Measurements from ENCODE around the gene NDUFA12.

NDUFA12 gene

DNA sequence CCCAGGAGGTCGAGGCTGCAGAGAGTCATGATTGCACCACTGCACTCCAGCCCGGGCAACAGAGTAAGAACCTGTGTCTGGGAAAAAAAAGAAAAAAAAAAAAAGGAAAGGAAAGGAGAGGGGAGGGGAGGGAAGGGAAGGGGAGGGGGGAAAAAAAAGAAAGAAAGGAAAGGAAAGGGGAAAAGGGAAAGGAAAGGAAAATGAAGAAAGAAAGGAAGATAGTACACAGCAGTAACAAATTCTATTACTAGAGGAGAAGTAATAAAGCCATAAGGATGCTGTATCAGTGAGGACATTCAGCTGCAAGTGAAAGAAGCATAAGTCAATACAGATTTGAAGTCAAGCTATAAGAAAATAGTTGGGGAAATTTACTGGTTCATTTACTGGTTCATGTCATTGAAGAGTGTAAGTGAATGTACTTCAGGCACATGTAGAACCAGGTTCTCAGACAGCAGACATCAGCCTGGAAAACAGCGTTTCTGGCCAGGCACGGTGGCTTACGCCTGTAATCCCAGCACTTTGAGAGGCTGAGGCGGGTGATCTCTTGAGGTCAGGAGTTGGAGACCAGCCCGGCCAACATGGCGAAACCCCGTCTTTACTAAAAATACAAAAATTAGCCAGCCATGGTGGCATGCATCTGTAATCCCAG, 37.4 kb downstream of the NDUFA12 start:
- Histone ChIP-seq H3K4me3 (ENCODE audit: low read length, poor library complexity, severe bottlenecking) (no peak overlapping the region), H3K4me1 (ENCODE audit: insufficient read depth, low read length, poor library complexity, severe bottlenecking) (peaks cover under 1% of the 10 kb centered on the region), H3K27me3 (ENCODE audit: insufficient read depth, low read length, poor library complexity, severe bottlenecking) (no peaks in the 10 kb centered on the region), H3K79me2 (ENCODE audit: insufficient read depth, low read length) (no peaks in the 10 kb centered on the region), H3K4me2 (ENCODE audit: low read depth, low read length, poor library complexity, severe bottlenecking) (no peak overlapping the region), H3F3A (ENCODE audit: low read depth) (no peaks in the 10 kb centered on the region), H3K9ac (ENCODE audit: low read depth, low read length, poor library complexity, severe bottlenecking) (no peak overlapping the region), H4K20me1 (ENCODE audit: insufficient read depth, low read length, poor library complexity, severe bottlenecking) (no peaks in the 10 kb centered on the region), H2AFZ (ENCODE audit: low read length) (no peak overlapping the region), H3K9me3 (ENCODE audit: insufficient read depth, low read depth, low read length) (no peaks in the 10 kb centered on the region), H3K9me2 (replicated peaks; ENCODE audit: low read depth, low read length) (no peaks in the 10 kb centered on the region), H3K36me3 (ENCODE audit: insufficient read depth, low read length) (peaks cover 15% of the 10 kb centered on the region)
- TF ChIP-seq EZH2phosphoT487 (IDR thresholded peaks at IDR 0.05; ENCODE audit: borderline replicate concordance) (no peak), CTCF (conservative IDR thresholded peaks at IDR 0.05; ENCODE audit: low read length) (no peak)

DNA sequence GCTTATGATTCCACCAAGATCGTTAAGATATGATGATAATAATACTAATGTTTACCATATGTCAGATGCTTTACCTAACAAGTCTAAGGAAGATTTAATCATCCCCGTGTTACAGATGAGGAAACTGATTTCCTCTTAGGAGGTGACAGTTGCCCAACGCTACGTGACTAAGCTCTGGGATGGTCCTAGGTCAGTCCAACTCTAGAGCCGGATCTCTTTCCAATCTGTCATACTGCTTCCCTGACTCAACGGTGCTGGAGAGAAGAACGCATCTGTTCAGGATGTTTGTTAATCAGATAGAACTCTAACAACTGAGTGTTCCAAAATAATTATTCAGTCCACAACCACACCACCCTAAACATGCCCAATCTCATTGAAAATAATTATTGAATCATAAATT, 39.8 kb downstream of the NDUFA12 start:
- H3K36me3 ChIP-seq (ENCODE audit: insufficient read depth, low read length): no peaks in the 10 kb centered on the region
- H2AFZ ChIP-seq (ENCODE audit: low read length): no peak overlapping the region
- H3K4me3 ChIP-seq (ENCODE audit: low read length, poor library complexity, severe bottlenecking): no peak overlapping the region
- no peaks in the 10 kb centered on the region for H3K27me3 ChIP-seq (ENCODE audit: insufficient read depth, low read length, poor library complexity, severe bottlenecking)
- no peaks in the 10 kb centered on the region for H3K4me1 ChIP-seq (ENCODE audit: insufficient read depth, low read length, poor library complexity, severe bottlenecking)
- TF ChIP-seq CTCF (conservative IDR thresholded peaks at IDR 0.05; ENCODE audit: low read length) (no peak), EZH2phosphoT487 (IDR thresholded peaks at IDR 0.05; ENCODE audit: borderline replicate concordance) (no peak)
- no peaks in the 10 kb centered on the region for H4K20me1 ChIP-seq (ENCODE audit: insufficient read depth, low read length, poor library complexity, severe bottlenecking)
- no peaks in the 10 kb centered on the region for H3K9me3 ChIP-seq (ENCODE audit: insufficient read depth, low read depth, low read length)
- H3K9ac ChIP-seq (ENCODE audit: low read depth, low read length, poor library complexity, severe bottlenecking): no peak overlapping the region
- H3K4me2 ChIP-seq (ENCODE audit: low read depth, low read length, poor library complexity, severe bottlenecking): no peak overlapping the region
- H3K79me2 ChIP-seq (ENCODE audit: insufficient read depth, low read length): no peaks in the 10 kb centered on the region
- H3K9me2 ChIP-seq (replicated peaks; ENCODE audit: low read depth, low read length): no peaks in the 10 kb centered on the region
- H3F3A ChIP-seq (ENCODE audit: low read depth): no peaks in the 10 kb centered on the region

DNA sequence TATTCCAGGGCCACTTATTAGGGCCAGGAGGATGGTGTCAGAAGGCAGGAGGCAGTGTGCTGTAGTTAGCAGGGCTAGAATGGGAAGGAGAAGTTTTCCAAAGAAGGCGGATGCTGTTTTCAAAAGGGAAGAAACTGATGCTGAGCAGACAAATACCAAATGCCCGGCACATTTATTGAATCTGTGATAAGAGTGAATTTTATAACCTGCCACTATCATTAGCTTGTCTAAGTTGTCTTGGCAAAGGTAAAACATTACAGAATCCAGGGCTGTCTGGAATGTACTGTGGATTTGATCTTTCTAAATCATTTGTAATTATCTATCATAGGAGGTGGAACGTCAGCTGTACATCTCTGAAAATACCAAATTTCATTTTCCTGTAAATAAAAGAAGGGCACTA, 40.8 kb downstream of the NDUFA12 start:
- Histone ChIP-seq H2AFZ (ENCODE audit: low read length) (no peak overlapping the region), H3K4me3 (ENCODE audit: low read length, poor library complexity, severe bottlenecking) (no peak overlapping the region), H3F3A (ENCODE audit: low read depth) (no peaks in the 10 kb centered on the region), H3K9me3 (ENCODE audit: insufficient read depth, low read depth, low read length) (no peaks in the 10 kb centered on the region), H3K79me2 (ENCODE audit: insufficient read depth, low read length) (no peaks in the 10 kb centered on the region), H4K20me1 (ENCODE audit: insufficient read depth, low read length, poor library complexity, severe bottlenecking) (no peaks in the 10 kb centered on the region), H3K4me2 (ENCODE audit: low read depth, low read length, poor library complexity, severe bottlenecking) (no peak overlapping the region), H3K9me2 (replicated peaks; ENCODE audit: low read depth, low read length) (no peaks in the 10 kb centered on the region), H3K4me1 (ENCODE audit: insufficient read depth, low read length, poor library complexity, severe bottlenecking) (no peaks in the 10 kb centered on the region), H3K9ac (ENCODE audit: low read depth, low read length, poor library complexity, severe bottlenecking) (no peak overlapping the region), H3K27me3 (ENCODE audit: insufficient read depth, low read length, poor library complexity, severe bottlenecking) (no peaks in the 10 kb centered on the region), H3K36me3 (ENCODE audit: insufficient read depth, low read length) (no peaks in the 10 kb centered on the region)
- TF ChIP-seq CTCF (conservative IDR thresholded peaks at IDR 0.05; ENCODE audit: low read length): no peak
- TF ChIP-seq EZH2phosphoT487 (IDR thresholded peaks at IDR 0.05; ENCODE audit: borderline replicate concordance): no peak
